NT2/D1 (cell line): ENCODE measurements around the gene CR1.
"Not testable (repeated sequence)": the region's sequence is repeated elsewhere in the genome, so short reads cannot be mapped to it uniquely, and the experiment has no call there.

Experiments
- DNase-seq: peaks from one replicate; pipeline ENCODE4 v3.0.0-alpha.2; 2011; ENCODE audit warnings: low read depth, low spot score
- H3K27me3 ChIP-seq: 2 replicates; pipeline ENCODE4 v1.6.0; 2011; ENCODE audit warnings: mild to moderate bottlenecking; ENCODE audit not compliant: insufficient read length, insufficient read depth
- H3K36me3 ChIP-seq: 2 replicates; pipeline ENCODE4 v1.6.1; 2011; ENCODE audit warnings: mild to moderate bottlenecking, low read length, mixed read lengths; ENCODE audit not compliant: insufficient read depth, insufficient read length
- H3K4me1 ChIP-seq: 2 replicates; pipeline ENCODE4 v1.5.1; 2011; ENCODE audit not compliant: insufficient read depth, insufficient read length
- H3K4me3 ChIP-seq: 2 replicates; pipeline ENCODE4 v1.5.1; 2011; ENCODE audit warnings: low read depth; ENCODE audit not compliant: insufficient read length
- H3K9ac ChIP-seq: 2 replicates; pipeline ENCODE4 v1.6.0; 2011; ENCODE audit warnings: low read depth; ENCODE audit not compliant: insufficient read length
- H3K9me3 ChIP-seq: 2 replicates; pipeline ENCODE4 v1.5.1; 2011; ENCODE audit warnings: mild to moderate bottlenecking, low read length; ENCODE audit not compliant: insufficient read depth
- SUZ12 ChIP-seq: IDR thresholded peaks from 2 replicates; pipeline ENCODE4 v1.6.1; 2011; ENCODE audit not compliant: insufficient read length, insufficient read depth; ENCODE audit errors: extremely low read depth
- YY1 ChIP-seq: IDR thresholded peaks from 2 replicates; pipeline ENCODE4 v1.6.1; 2011; ENCODE audit not compliant: insufficient read length, insufficient read depth
- ZNF274 ChIP-seq: IDR thresholded peaks from 2 replicates; pipeline ENCODE4 v1.6.1; 2011; ENCODE audit warnings: mild to moderate bottlenecking, low read depth, low read length

The CR1 gene

DNA sequence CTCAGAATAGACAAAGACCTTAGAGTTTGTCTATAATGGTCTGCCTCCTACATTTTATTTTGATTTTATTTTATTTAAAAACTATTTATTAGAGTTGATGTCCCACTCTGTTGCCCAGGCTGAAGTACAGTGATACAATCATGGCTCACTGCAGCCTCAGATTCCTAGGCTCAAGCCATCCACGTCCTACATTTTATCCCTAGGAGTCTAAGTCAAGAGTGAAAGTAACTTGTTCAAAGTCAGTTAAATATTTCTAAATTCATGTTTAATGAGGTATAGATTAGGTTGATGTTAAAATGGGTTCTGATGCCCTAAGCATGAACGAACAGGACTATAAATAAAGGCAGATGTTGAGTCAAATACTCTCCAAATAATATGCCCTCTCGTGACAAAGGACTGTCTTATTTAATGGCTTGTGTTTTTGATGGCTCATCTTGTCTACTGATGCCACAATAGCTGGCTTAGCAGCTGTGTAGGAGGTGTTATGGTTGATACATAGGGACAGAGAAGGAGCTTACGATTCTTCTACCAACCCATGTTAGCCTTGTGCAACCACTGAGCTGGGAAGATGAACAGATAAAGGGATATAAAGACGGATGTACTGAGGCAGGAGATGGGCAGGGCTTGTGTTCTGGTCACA lies 83.0 kb downstream of the CR1 start:
- Histone ChIP-seq H3K4me3 (no peak overlapping the region), H3K9me3 (peaks cover 3% of the 10 kb centered on the region; the same call in 1 of the 2 replicates), H3K4me1 (peaks cover 4% of the 10 kb centered on the region), H3K36me3 (no peaks in the 10 kb centered on the region), H3K9ac (no peak overlapping the region), H3K27me3 (no peaks in the 10 kb centered on the region)
- DNase-seq = no peak
- TF ChIP-seq ZNF274 (no peak), SUZ12 (no peak), YY1 (no peak)

DNA sequence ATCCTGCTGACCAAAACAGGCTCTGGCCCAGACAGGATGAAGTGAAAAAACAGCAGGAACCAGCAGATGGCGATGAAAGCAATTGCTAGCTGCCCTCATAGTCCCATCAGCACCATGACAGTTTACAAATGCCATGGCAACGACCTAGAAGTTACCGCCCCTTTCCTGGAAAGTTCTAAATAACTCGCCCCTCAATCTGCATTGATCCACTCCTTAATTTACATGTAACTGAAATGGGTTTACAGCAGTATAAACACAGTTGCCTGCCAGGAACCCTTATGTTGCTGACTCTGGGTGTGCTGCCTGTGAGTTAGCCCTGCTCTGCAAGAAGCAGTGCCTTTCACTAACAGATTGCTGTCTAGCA lies 83.5 kb downstream of the CR1 start:
- TF ChIP-seq YY1 = peak; percentile 32
- no peak for TF ChIP-seq SUZ12
- peak; percentile 90 for DNase-seq
- peaks cover 4% of the 10 kb centered on the region for H3K4me1 ChIP-seq
- H3K4me3 ChIP-seq = no peak overlapping the region
- H3K27me3 ChIP-seq = no peaks in the 10 kb centered on the region
- H3K9me3 ChIP-seq = peaks cover 3% of the 10 kb centered on the region; the same call in 1 of the 2 replicates
- H3K36me3 ChIP-seq = no peaks in the 10 kb centered on the region
- no peak overlapping the region for H3K9ac ChIP-seq

DNA sequence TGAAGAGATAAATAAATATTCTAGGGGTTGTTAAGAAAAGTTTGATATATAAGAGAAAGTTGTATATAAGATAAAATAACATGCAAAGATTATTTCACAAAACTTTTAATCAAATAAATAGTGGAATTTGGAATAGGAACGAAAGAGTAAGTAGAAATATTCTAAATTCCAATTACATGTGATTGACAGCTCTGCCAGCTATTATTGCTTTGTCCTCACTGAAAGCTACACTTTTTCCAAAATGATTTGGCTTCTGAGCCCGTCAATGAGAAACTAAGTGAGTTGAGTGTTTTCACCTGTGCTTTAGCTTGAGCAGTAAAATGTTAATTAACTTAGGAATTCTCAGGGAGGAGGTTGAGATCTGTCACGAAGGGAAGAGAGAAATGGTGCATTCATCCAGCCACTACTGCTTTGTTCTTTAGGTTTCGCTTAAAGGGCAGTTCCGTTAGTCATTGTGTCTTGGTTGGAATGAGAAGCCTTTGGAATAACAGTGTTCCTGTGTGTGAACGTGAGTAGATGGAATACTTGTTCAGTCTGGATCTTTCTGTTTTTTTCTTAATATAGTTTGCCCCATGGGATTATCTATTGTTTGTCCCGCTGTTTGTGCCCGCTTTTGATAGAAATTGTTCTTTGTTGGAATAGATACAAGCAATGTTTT lies 85.7 kb downstream of the CR1 start:
- H3K9ac ChIP-seq = no peak overlapping the region
- no peak overlapping the region for H3K4me3 ChIP-seq
- no peak for DNase-seq
- H3K27me3 ChIP-seq = no peaks in the 10 kb centered on the region
- peaks cover 4% of the 10 kb centered on the region for H3K4me1 ChIP-seq
- no peaks in the 10 kb centered on the region for H3K36me3 ChIP-seq
- H3K9me3 ChIP-seq = peaks cover 3% of the 10 kb centered on the region; the same call in 1 of the 2 replicates
- TF ChIP-seq SUZ12 = no peak
- no peak for TF ChIP-seq YY1
- TF ChIP-seq ZNF274 = no peak

DNA sequence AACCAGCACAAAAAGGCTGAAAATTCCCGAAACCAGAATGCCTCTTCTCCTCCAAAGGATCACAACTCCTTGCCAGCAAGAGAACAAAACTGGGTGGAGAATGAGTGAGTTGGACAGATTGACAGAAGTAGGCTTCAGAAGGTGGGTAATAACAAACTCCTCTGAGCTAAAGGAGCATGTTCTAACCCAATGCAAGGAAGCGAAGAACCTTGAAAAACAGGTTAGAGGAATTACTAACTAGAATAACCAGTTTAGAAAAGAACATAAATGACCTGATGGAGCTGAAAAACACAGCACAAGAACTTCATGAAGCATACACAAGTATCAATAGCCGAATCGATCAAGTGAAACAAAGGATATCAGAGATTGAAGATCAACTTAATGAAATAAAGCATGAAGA lies 93.5 kb downstream of the CR1 start:
- not testable (repeated sequence) for H3K4me1 ChIP-seq, H3K9ac ChIP-seq, H3K9me3 ChIP-seq, H3K36me3 ChIP-seq, H3K4me3 ChIP-seq, H3K27me3 ChIP-seq, DNase-seq

GRCh38 chr1:207591205-207591604 lies 95.2 kb downstream of the CR1 start:
- not testable (repeated sequence) for H3K27me3 ChIP-seq, H3K4me3 ChIP-seq, DNase-seq, H3K36me3 ChIP-seq, H3K9me3 ChIP-seq, H3K9ac ChIP-seq, H3K4me1 ChIP-seq

DNA sequence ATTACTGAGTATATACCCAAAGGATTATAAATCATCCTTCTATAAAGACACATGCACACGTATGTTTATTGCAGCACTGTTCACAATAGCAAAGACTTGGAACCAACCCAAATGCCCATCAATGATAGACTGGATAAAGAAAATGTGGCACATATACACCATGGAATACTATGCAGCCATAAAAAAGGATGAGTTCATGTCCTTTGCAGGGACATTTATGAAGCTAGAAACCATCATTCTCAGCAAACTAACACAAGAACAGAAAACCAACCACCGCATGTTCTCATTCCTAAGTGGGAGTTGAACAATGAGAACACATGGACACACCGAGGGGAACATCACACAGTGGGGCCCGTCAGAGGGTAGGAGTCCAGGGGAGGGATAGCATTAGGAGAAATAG lies 98.1 kb downstream of the CR1 start:
- not testable (repeated sequence) for H3K4me1 ChIP-seq, H3K4me3 ChIP-seq, DNase-seq, H3K36me3 ChIP-seq, H3K27me3 ChIP-seq, H3K9me3 ChIP-seq, H3K9ac ChIP-seq

DNA sequence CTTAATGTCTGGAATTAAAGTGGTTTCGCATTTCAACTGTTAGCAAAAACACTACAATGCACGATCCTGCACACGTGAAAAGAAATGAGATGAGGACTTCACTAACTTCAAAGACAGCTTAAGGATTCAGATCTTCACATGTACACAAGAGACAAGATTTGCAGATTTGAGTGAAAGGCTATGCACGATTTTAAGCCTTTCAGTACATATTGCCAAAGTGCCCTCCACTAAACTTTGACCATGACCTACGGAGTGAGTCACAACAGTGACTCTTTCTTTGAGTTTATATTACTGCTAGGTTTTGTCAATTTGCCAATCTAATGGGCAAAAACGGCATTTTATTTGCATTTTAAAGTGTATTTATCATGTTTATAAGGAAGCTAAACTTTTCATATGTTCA lies 107.8 kb downstream of the CR1 start:
- no peaks in the 10 kb centered on the region for H3K36me3 ChIP-seq

More for the DNA sequence above, 107.8 kb downstream of the CR1 start:
- Histone ChIP-seq H3K9ac (no peak overlapping the region), H3K4me3 (no peak overlapping the region), H3K4me1 (no peaks in the 10 kb centered on the region), H3K27me3 (no peaks in the 10 kb centered on the region), H3K9me3 (no peaks in the 10 kb centered on the region; the same call in 1 of the 2 replicates)
- no peak for DNase-seq
- TF ChIP-seq YY1 = no peak
- TF ChIP-seq SUZ12 = no peak
- no peak for TF ChIP-seq ZNF274
